Measurements from ENCODE around the gene RSPH10B. TPM values are rescaled to one million over a fixed set of nuclear protein-coding genes. Genes with fewer than 3 reads are reported as not detected.
"Not testable (repeated sequence)": the region's sequence is repeated elsewhere in the genome, so short reads cannot be mapped to it uniquely, and the experiment has no call there.

RSPH10B gene
- total RNA-seq, 1 donor from 2014 or later, result not detected

- DNase-seq (ENCODE audit: extremely low read depth, low read depth, low spot score), result not testable (repeated sequence)
These were observed 40.2 kb downstream of the RSPH10B start for GRCh38 chr7:5930290-5930689.

GRCh38 chr7:5926263-5926870 is 44.1 kb downstream of the RSPH10B start:
- DNase-seq (ENCODE audit: extremely low read depth, low read depth, low spot score), result not testable (repeated sequence)

- DNase-seq (ENCODE audit: extremely low read depth, low read depth, low spot score), result not testable (repeated sequence)
These were observed 45.9 kb downstream of the RSPH10B start for GRCh38 chr7:5924630-5925029.

GRCh38 chr7:5924180-5924579 is 46.3 kb downstream of the RSPH10B start:
- not testable (repeated sequence) for DNase-seq (ENCODE audit: extremely low read depth, low read depth, low spot score)

GRCh38 chr7:5916529-5916928 is 54.0 kb downstream of the RSPH10B start:
- not testable (repeated sequence) for DNase-seq (ENCODE audit: extremely low read depth, low read depth, low spot score)

GRCh38 chr7:5908835-5909234 is 61.7 kb downstream of the RSPH10B start:
- not testable (repeated sequence) for DNase-seq (ENCODE audit: extremely low read depth, low read depth, low spot score)

GRCh38 chr7:5904726-5905125 is 65.8 kb downstream of the RSPH10B start:
- not testable (repeated sequence) for DNase-seq (ENCODE audit: extremely low read depth, low read depth, low spot score)

GRCh38 chr7:5903002-5903401 is 67.5 kb downstream of the RSPH10B start:
- not testable (repeated sequence) for DNase-seq (ENCODE audit: extremely low read depth, low read depth, low spot score)

GRCh38 chr7:5898480-5899224 is 71.8 kb downstream of the RSPH10B start, which contains the start of gene CCZ1:
TSS of gene CCZ1 (plus strand) at chr7:5898733. CDS start at chr7:5898800, 67 bp downstream.
- not testable (repeated sequence) for DNase-seq (ENCODE audit: extremely low read depth, low read depth, low spot score)

GRCh38 chr7:5897369-5897919 is 73.0 kb downstream of the RSPH10B start:
- not testable (repeated sequence) for DNase-seq (ENCODE audit: extremely low read depth, low read depth, low spot score)

GRCh38 chr7:5892498-5892897 is 78.0 kb downstream of the RSPH10B start:
- DNase-seq (ENCODE audit: extremely low read depth, low read depth, low spot score), result no peak

GRCh38 chr7:5890244-5890643 is 80.2 kb downstream of the RSPH10B start:
- not testable (repeated sequence) for DNase-seq (ENCODE audit: extremely low read depth, low read depth, low spot score)

GRCh38 chr7:5888021-5888420 is 82.5 kb downstream of the RSPH10B start:
- DNase-seq (ENCODE audit: extremely low read depth, low read depth, low spot score), result not testable (repeated sequence)

GRCh38 chr7:5884431-5884830 is 86.1 kb downstream of the RSPH10B start:
- DNase-seq (ENCODE audit: extremely low read depth, low read depth, low spot score), result not testable (repeated sequence)

- not testable (repeated sequence) for DNase-seq (ENCODE audit: extremely low read depth, low read depth, low spot score)
These were observed 90.4 kb downstream of the RSPH10B start for GRCh38 chr7:5880106-5880505.

GRCh38 chr7:5879591-5879990 is 90.9 kb downstream of the RSPH10B start:
- not testable (repeated sequence) for DNase-seq (ENCODE audit: extremely low read depth, low read depth, low spot score)

Other genes starting within 250 kb of the RSPH10B start
- gene RNF216, start 189.0 kb downstream of the RSPH10B start, total RNA-seq, result 38.6 and 49.8 TPM in 2 replicates
- not detected in 2 replicates for gene OCM, start 89.9 kb downstream of the RSPH10B start, total RNA-seq
- gene CCZ1, start 72.0 kb downstream of the RSPH10B start, total RNA-seq, result 68.1 and 76.3 TPM in 2 replicates
- 14.8 and 15.1 TPM in 2 replicates for gene PMS2, start 38.4 kb upstream of the RSPH10B start, total RNA-seq
- 69.5 and 71.4 TPM in 2 replicates for gene AIMP2, start 38.6 kb upstream of the RSPH10B start, total RNA-seq
- not detected in 2 replicates for gene ANKRD61, start 60.7 kb upstream of the RSPH10B start, total RNA-seq
- 129 and 167 TPM in 2 replicates for gene EIF2AK1, start 88.5 kb upstream of the RSPH10B start, total RNA-seq
- 8.0 and 14.0 TPM in 2 replicates for gene USP42, start 134.3 kb upstream of the RSPH10B start, total RNA-seq

Measured in glomerular endothelial cell (primary cell).